GM04503 (cell line): ENCODE measurements around the gene SPON2.

Experiments used
- DNase-seq: peaks from one replicate; pipeline ENCODE4 v3.0.0-alpha.2; 2012; ENCODE audit warnings: low read depth

SPON2 gene

DNA sequence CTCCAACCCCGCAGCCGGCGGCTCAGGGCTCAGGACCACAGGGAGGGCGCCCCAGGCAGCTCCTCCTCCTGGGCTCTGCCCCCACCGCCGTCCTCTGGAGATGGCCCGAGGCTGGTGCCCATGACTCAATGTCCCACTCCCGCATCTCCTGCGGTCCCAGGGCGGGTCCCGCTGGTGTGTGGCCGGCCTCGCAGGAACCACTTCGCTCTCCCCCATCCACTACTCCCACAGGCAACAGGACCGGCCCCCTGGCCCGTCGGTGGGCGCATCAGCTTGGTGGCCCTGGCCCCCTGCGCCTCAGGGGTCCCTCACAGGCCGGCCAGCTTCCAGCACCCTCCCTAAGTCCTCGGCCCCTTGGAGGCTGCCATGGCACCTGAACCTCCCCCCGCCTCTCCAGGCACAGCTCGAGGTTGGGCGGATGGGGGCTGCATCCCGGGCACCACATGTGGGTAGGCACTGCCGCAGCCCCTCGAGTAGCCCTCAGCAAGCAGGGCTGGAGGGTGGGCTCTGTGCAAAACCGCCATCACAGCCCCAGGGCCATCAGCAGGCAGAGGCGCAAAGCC, 22.8 kb upstream of the SPON2 start:
- no peak for DNase-seq

DNA sequence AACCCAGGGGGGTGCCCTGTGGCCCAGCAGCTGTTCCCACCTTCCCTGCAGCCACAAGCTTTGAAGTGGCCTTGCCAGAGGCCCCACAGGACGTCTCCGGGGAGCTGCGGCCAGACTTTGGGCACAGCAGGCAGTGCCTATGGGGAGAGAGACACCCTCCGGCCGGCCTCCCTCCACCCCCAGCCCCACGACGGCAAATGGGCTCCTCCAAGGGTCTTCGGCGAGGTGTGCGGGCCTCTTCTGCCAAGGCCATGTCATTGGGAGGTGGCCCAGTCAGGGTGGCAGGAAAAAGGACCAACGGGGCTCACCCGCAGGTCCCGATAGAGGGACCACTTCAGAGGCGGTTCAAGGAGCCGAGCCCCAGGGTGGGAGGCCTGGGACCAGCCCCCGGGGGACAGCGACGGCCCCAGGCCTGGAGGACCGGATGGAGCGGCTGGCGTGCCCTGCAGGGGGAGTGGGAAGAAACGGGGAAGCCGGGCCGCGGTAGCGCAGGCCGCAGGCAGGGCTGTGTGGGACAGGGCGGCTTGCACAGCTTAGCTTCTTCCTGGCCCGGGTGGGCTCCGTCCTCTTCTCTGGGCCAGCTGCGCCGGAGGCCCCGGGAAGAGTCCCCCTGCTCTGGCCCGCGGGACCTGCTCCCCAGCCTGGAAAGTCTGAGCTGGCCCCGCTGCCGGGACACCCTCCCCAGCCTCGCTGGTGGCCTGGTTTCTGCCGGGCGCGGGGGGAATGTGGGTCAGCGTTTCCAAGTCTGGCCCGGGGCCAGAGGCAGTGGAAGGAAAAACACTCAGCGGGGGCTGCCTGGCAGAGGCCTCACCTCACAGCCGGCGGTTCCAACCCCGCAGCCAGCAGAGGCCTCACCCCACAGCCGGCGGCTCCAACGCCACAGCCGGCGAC, 21.9 kb upstream of the SPON2 start:
- no peak for DNase-seq

DNA sequence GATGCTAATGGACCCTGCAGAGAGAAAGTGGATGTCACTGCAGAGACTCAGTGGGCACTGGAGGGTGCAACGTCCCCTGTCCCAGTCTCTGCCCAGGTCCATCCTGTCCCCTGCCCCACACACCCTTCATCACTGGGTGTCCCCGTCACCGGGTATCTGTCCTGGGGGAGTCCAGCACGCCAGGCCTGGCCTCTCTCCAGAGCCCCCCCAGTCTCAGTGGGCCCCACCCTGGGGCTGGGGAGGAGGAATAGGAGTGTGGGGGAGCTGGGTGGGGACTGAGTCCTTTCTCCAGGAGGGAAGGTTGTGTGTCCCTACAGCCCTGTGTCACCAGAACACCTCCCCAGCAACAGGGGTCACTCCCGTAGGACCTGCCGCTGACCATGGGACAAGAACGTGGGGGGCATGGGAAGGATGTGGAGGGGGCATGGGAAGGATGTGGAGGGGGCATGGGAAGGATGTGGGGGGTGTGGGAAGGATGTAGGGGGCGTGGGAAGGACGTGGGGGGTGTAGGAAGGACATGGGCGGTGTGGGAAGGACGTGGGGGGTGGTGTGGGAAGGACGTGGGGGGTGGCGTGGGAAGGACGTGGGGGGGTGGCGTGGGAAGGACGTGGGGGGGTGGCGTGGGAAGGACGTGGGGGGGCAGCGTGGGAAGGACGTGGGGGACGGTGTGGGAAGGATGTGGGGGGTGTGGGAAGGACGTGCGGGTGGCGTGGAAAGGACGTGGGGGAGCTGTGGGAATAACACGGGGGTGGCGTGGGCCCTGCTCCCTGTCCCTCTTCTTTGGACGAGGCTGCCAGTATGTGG, 21.0 kb upstream of the SPON2 start:
- no peak for DNase-seq

DNA sequence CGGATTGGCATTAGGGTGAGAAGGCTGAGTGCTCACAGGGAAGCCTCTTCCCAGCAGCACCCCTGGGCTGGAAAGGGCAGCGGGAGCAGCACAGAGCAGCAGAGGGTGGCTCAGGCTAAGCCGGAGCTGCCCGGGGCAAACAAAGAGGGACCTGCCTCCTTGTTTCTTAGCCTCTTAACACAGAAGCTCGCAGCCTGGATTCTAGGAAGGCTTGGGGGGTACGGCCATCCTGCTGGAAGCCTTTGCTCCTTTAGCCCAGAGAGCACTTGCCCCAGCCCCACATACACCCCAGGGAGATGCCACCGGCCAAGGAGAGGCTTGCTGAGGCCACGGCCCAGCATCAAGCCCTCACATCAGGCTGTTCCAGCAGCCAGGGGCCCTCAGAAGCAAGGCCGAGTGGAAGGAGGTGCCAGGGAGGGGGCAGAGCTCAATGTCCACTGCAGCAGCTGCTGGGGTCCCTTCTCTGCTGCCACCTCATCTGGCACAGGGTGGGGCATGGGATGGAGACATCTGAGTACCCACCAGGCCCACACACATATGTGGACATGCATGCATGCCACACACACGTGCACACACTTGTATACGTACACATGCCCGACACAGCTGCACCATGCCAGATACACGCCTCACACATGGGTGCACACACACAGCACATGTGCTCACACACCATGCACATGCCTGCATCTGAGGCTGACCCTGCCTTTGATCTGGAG, 20.3 kb upstream of the SPON2 start:
- DNase-seq = no peak

- DNase-seq = peak; percentile 92
Observed at GRCh38 chr4:1192091-1192492, 19.7 kb upstream of the SPON2 start.

GRCh38 chr4:1191621-1192020, 19.2 kb upstream of the SPON2 start:
- DNase-seq = no peak

GRCh38 chr4:1187182-1187581, 14.8 kb upstream of the SPON2 start:
- no peak for DNase-seq

DNA sequence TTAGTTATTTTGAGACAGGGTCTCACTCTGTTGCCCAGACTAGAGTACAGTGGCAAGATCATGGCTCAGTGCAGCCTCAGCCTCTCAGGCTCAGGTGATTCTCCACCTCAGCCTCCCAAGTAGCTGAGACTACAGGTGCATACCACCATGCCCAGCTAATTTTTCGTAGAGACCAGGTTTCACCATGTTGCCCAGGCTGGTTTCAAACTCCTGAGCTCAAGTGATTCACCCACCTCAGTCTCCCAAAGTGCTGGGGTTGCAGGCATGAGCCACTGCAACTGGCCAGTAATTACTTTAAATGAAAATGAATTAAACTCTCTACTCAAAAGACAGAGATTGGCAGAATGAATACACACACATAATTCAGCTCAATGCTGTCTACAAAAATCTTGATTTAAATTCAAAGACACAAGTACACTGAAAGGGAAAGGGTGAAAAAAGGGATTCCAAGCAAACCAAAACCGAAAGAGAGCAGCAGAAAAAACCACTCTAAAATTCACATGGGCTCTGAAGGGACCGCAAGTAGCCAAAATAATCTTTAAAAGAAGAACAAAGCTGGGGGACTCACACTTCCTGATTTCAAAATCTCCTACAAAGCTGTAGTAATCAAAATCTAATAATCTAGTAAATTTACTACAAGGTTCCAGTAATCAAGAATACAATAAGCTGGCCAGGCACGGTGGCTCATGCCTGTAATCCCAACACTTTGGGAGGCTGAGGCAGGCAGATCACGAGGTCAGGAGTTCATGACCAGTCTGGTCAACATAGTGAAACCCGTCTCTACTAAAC, 11.8 kb upstream of the SPON2 start:
- DNase-seq = no peak

DNA sequence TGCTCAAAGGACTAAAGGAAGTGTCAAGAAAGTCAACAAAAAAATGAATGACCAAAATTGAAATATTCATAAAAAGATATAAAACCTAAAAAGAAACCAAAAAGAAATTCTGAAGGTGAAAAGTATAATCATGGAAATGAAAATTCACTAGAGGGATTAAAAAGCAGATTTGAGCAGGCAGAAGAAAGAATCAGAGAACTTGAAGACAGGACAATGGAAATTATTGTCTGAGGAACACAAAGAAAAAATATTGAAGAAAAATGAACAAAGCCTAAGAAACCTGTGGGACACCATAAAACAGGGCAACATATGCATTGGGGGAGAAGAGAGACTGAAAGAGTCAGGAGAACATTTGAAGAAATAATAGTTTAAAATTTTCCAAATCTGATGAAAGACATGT, 9.9 kb upstream of the SPON2 start:
- DNase-seq = no peak

DNA sequence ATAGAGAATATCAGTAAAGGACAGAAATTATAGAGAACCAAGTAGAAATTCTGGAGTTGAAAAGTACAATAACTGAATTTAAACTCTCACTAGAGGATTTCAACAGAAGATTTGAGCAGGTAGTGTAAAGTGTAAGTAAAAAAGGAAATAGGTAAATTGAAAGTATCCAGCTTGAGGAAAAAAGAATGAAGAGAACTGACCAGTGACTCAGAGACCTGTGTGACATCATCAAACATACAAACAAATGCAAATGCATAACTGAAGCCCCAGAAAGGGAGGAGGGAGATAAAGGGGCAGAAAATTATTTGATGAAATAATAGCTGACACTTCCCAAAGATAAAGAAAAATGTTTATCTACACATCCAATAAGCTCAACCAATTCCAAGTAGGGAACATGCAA, 8.3 kb upstream of the SPON2 start:
- DNase-seq = no peak

DNA sequence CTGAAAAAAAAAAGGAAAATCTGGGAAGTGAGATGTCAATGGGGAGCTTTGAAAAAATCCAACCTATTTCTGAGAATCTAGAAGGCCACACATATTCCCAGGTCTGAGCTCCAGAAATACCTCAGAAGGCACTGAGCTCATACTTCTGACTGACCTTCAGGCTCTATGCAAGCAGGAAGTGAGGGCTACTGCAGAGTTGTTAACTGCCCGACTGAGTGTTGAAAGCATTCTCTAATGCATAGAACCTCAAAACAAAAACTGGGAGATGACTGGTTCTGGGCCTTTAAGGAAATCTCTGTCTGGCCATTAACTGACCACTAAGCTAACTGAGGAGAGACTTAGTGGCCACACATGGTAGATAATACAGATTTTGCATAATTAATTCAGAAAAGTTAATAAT, 7.6 kb upstream of the SPON2 start:
- no peak for DNase-seq

GRCh38 chr4:1179089-1179441, 6.7 kb upstream of the SPON2 start:
- no peak for DNase-seq

DNA sequence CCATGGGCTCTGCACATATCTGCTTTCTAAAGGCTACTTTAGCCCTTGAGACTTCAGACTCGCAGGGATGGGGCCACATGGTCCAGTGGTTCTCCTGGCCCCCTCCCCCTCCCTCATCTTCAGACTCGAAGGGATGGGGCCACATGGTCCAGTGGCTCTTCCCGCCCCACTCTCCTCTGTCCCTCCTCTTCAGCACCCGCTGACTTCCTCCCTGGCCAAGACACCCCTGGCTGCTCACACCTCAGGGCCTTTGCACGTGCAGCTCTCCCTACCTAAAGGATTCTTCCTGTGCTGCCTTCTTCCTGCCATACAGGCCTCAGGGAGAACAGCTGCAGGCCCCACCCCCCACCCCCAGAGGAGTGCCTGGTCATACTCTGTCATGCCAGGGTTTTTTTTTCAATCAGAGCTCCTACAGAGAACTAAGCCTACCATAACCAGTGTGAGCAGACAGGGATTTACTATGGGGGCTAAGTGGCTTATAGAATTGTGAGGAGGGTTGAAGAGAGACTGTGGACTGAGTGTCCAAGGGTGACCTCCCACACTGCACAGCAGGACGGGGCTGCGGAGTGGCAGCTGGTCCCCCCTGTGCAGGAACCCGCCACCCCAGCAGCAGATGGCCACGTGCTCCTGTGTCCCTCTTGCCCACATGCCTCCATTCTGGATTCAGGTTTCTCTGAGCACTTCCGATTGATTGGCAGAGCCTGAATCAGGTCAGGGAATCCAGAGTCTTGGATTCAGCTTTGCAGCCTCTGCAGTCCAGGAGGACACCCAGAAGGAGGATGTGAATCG, 6.1 kb upstream of the SPON2 start:
- no peak for DNase-seq

DNA sequence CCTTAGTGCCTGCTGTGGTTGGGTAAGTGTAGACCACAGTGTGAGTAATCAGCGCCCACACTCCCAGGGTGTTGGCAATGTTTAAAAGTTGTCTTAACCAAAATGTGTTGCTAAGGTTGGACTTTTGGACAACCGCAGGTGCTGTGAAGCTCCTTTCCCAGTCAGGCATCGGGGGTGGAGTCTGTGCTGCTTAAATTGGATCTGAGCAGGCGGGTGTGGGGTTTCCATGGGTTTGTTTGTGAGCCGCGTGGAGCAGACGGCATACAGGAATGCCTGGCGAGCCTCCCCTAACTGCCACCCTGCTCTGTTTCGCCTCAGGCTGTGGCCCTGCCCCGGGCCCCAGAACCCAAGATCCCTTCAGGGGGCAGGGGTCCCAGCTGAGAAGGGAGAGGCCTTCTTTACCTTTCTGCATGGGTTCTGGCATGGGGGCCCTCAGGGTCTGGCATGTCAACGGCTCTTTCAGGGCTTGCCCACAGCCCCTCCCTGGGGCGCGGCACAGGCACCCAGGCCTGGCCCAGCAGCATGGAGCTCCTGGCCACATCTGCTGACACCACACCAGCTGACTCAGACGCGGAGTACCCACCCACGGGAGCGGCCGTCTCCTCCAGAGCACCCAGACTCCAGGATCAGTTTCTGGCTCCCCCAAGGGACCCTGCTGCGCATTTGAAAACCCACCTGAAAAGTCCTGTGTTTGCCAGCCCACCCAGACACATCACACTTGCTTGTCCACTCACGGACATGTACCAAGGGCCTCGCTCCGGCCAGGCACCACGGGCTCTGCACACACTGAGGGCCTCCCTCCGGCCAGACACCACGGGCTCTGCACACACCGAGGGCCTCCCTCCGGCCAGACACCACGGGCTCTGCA, 5.1 kb upstream of the SPON2 start:
- no peak for DNase-seq

DNA sequence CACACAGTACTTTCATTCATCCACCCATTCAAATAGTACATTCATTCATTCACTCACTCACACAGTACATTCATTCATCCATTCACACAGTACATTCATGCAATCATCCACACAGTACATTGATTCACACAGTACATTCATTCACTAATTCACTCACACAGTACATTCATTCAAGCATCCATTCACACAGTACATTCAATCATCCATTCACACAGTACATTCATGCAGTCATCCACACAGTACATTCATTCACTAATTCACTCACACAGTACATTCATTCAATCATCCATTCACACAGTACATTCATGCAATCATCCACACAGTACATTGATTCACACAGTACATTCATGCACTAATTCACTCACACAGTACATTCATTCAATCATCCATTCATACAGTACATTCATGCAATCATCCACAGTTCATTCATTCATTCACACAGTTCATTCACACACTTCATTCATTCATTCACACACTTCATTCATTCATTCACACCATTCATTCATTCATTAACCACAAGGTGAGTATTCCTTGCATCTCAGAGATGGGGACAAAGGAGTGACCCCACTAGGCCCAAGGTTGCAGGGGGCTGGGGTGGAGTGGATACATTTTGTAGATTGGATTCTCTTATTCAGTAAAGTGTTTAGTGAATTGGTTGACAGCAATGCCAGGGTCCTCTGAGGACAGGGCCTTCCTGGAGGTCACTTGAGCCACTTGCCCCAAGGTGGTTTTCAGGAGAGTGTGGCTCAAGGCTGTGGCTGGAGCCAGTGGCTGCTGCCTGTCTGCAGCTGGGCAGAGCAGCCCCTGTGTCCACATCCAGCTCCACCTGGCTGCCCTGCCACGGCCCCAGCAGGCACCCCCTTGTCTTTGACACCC, 4.3 kb upstream of the SPON2 start:
- no peak for DNase-seq

GRCh38 chr4:1175635-1176229, 3.3 kb upstream of the SPON2 start:
- no peak for DNase-seq

DNA sequence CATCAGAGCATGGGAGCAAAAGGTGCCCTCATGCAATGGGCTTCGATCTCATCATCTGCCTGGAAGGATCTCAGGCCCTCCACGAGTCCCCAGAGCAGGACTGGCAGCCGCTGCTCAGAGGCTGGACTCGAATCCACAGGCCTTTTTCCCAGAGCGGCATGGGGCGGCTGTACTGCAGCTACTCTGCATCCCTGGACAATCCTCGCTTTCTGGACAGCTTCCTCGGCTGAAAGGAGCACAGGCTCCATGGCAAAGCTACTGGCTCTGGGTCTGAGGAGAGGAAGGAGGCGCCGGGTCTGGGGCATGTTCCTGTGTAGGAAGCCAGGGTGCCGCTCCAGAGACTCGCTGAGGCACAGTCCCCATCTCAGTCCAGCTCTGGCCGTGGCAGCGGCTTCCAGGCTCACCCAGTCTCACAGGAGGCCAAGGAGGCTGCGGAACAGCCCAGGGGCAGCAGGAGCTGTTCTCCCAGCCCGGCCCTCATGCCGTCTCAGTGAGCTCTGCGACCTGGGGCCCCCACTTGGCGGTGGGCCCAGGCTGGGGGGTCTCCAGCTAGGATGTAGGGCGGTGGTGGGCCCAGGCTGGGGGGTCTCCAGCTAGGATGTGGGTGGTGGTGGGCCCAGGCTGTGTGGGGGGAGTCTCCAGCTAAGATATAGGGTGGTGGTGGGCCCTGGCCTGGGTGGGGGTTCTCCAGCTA, 2.7 kb upstream of the SPON2 start:
- no peak for DNase-seq
